K562 (cell line): ENCODE measurements around the gene TOMM22. TPM values are rescaled to one million over a fixed set of nuclear protein-coding genes. Genes with fewer than 3 reads are reported as not detected.

Source experiments
- ATAC-seq: fragments of 200-7000 bp; cut with Tn5 transposase; 3 replicates; pipeline ENCODE4 v1.9.1; 2020; ENCODE audit warnings: moderate library complexity
- BruUV-seq: library from RNA; stranded (reverse); fragments of 400-500 nt; replicated peaks from 2 replicates; lab custom pipeline; 2021; lab: Mats Ljungman, UMichigan
- CTCF ChIA-PET: fragments of 300-600 bp; formaldehyde crosslinking; extraction: SDS; loops from one replicate; lab custom pipeline; 2021; ENCODE audit warnings: low intra/inter-chr PET ratio; lab: Yijun Ruan, JAX
- POLR2A ChIA-PET: fragments of 300-600, 350-650 bp; sonication (Branson Sonifier 250); formaldehyde crosslinking; extraction: SDS; loops from one replicate; lab custom pipeline; 2021; ENCODE audit warnings: antibody characterized with exemption, inconsistent platforms; lab: Yijun Ruan, JAX
- DNase-seq, 4 experiments: peaks; one replicate each; pipeline versions ENCODE4 v3.0.0 to v3.0.0-alpha.2; 2011 to 2018; ENCODE audit warnings: low spot score in 3 of 4, mixed read lengths in 3 of 4; ENCODE audit errors: extremely low read depth in 1 of 4
- FAIRE-seq: peaks from 2 replicates; lab custom pipeline; 2011; peaks lifted over from hg19 to GRCh38; lab: Jason Lieb, UNC
- H2AFZ ChIP-seq: 2 replicates; pipeline ENCODE4 v1.6.0; 2011; ENCODE audit warnings: low read depth, low read length, control low read depth, inconsistent platforms
- H3K27ac ChIP-seq: fragments of 200-600 bp; 3 replicates; pipeline ENCODE4 v1.8.0; 2011; ENCODE audit warnings: low read depth, mild to moderate bottlenecking, control low read depth, inconsistent platforms, low read length, moderate library complexity, mixed read lengths; ENCODE audit errors: extremely low read depth
- H3K27me3 ChIP-seq, 2 experiments: fragments of 300-600 bp in 1 of 2; 2 replicates in 1 of 2; 3 replicates in 1 of 2; pipeline versions ENCODE4 v1.6.0 to v1.8.0; 2011; ENCODE audit warnings: inconsistent platforms in 2 of 2, low read length in 2 of 2, mild to moderate bottlenecking in 1 of 2, mixed read lengths in 1 of 2, moderate library complexity in 1 of 2; ENCODE audit not compliant: control insufficient read depth in 2 of 2, insufficient read depth in 2 of 2
- H3K36me3 ChIP-seq: fragments of 300-600 bp; 3 replicates; pipeline ENCODE4 v1.8.0; 2011; ENCODE audit warnings: mild to moderate bottlenecking, low read length, inconsistent platforms; ENCODE audit not compliant: control insufficient read depth, insufficient read depth
- H3K4me1 ChIP-seq, 2 experiments: fragments of 200-600 bp in 1 of 2; replicated peaks in 1 of 2; 2 replicates in 1 of 2; 3 replicates in 1 of 2; pipeline versions ENCODE4 v1.5.1 to v1.8.0; 2011; ENCODE audit warnings: inconsistent platforms in 2 of 2, low read length in 2 of 2, mild to moderate bottlenecking in 1 of 2, mixed read lengths in 1 of 2, moderate library complexity in 1 of 2; ENCODE audit not compliant: control insufficient read depth in 2 of 2, insufficient read depth in 2 of 2
- H3K4me2 ChIP-seq: 2 replicates; pipeline ENCODE4 v1.6.1; 2011; ENCODE audit warnings: low read length, control low read depth, inconsistent platforms, mixed read lengths; ENCODE audit not compliant: insufficient read depth
- H3K4me3 ChIP-seq: fragments of 200-600 bp; sonication (generic), shearing (Covaris generic); 2 replicates; pipeline ENCODE4 v1.5.1; 2016; ENCODE audit warnings: control low read depth, inconsistent platforms
- H3K79me2 ChIP-seq: fragments of 200-600 bp; 3 replicates; pipeline ENCODE4 v1.8.0; 2011; ENCODE audit warnings: low read length, inconsistent platforms; ENCODE audit not compliant: control insufficient read depth, insufficient read depth
- H3K9ac ChIP-seq, 2 experiments: 2 replicates each; pipeline versions ENCODE4 v1.6.0 to v1.6.1; 2011; ENCODE audit warnings: low read depth in 2 of 2, low read length in 2 of 2, control low read depth in 1 of 2, inconsistent platforms in 1 of 2, mild to moderate bottlenecking in 1 of 2, mixed read lengths in 1 of 2; ENCODE audit not compliant: insufficient read depth in 1 of 2
- H3K9me1 ChIP-seq: one replicate; pipeline ENCODE4 v1.6.0; 2011; ENCODE audit warnings: inconsistent platforms, mild to moderate bottlenecking, low read length, moderate library complexity; ENCODE audit not compliant: control insufficient read depth, insufficient read depth
- H3K9me3 ChIP-seq: replicated peaks from 2 replicates; pipeline ENCODE4 v1.5.1; 2011; ENCODE audit warnings: low read depth, low read length, inconsistent platforms; ENCODE audit not compliant: control insufficient read depth, insufficient read depth
- H4K20me1 ChIP-seq: replicated peaks from 2 replicates; pipeline ENCODE4 v1.6.1; 2011; ENCODE audit warnings: low read length, inconsistent platforms, mixed read lengths; ENCODE audit not compliant: control insufficient read depth, insufficient read depth
- HMG20A ChIP-seq: fragments of 450-650 bp; formaldehyde crosslinking; conservative IDR thresholded peaks from 2 replicates; pipeline ENCODE4 v1.4.0; 2020; ENCODE audit warnings: mild to moderate bottlenecking, mixed read lengths
- HNRNPL ChIP-seq: fragments of 200-400 bp; formaldehyde crosslinking; IDR thresholded peaks from 2 replicates; pipeline ENCODE4 v1.6.1; 2017; ENCODE audit warnings: low read depth, mild to moderate bottlenecking, low read length
- HNRNPUL1 ChIP-seq: fragments of 200-400 bp; formaldehyde crosslinking; IDR thresholded peaks from 2 replicates; pipeline ENCODE4 v1.6.1; 2017; ENCODE audit warnings: low read length
- LEF1 ChIP-seq: fragments of 450-650 bp; IDR thresholded peaks from 2 replicates; pipeline ENCODE4 v1.6.1; 2016; ENCODE audit warnings: mild to moderate bottlenecking
- MAFF ChIP-seq: IDR thresholded peaks from 2 replicates; pipeline ENCODE4 v1.6.1; 2012; ENCODE audit warnings: low read length, improper control_type of control experiment
- OTX1 ChIP-seq: fragments of 450-650 bp; formaldehyde crosslinking; IDR thresholded peaks from 2 replicates; pipeline ENCODE4 v1.4.0; 2022; ENCODE audit warnings: mild to moderate bottlenecking
- USF1 ChIP-seq: sonication (generic); formaldehyde crosslinking; IDR thresholded peaks from 2 replicates; pipeline ENCODE4 v1.9.0; 2022; ENCODE audit warnings: mild to moderate bottlenecking, missing genetic modification reagents
- ZBTB17 ChIP-seq: fragments of 450-650 bp; formaldehyde crosslinking; IDR thresholded peaks from 2 replicates; pipeline ENCODE4 v1.4.0; 2020; ENCODE audit warnings: mild to moderate bottlenecking
- ZNF184 ChIP-seq: sonication (generic); formaldehyde crosslinking; IDR thresholded peaks from 2 replicates; pipeline ENCODE4 v1.5.0; 2020; ENCODE audit warnings: missing genetic modification reagents
- ZNF224 ChIP-seq: sonication (generic); formaldehyde crosslinking; IDR thresholded peaks from 2 replicates; pipeline ENCODE4 v1.8.0; 2022; ENCODE audit warnings: mild to moderate bottlenecking, missing genetic modification reagents
- ZNF436 ChIP-seq: fragments of 250-450, 450-650 bp; sonication (Bioruptor Pico); formaldehyde crosslinking; IDR thresholded peaks from 2 replicates; pipeline ENCODE4 v1.7.0; 2020; ENCODE audit warnings: mild to moderate bottlenecking
- ZNF740 ChIP-seq, 3 experiments: fragments of 200-800 bp in 1 of 3; sonication (Bioruptor generic) in 1 of 3; sonication (generic) in 1 of 3; formaldehyde crosslinking in 1 of 3; IDR thresholded peaks; 2 replicates each; pipeline versions ENCODE4 v1.6.1 to v1.8.0; 2016 to 2022; ENCODE audit warnings: mild to moderate bottlenecking in 2 of 3, missing compliant biosample characterization in 2 of 3, missing genetic modification characterization in 2 of 3, missing genetic modification reagents in 1 of 3
- ZSCAN32 ChIP-seq: fragments of 450-650 bp; formaldehyde crosslinking; IDR thresholded peaks from 2 replicates; pipeline ENCODE4 v1.4.0; 2020; ENCODE audit warnings: mild to moderate bottlenecking, moderate library complexity
- WGBS: fragments of 100-300 bp; shearing (Covaris generic); methylation state at CpG from one replicate; pipeline ENCODE4 v1.1.6; 2016; ENCODE audit warnings: low coverage, mixed read lengths; ENCODE audit not compliant: insufficient coverage; ENCODE audit errors: missing lambda C conversion rate; 5-methylcytosine and 5-hydroxymethylcytosine counted together
- in situ Hi-C: fragments of 300-500 bp; cut with MboI; formaldehyde crosslinking; loops from 4 replicates; pipeline ENCODE4 v1.15.0; 2018; ENCODE audit warnings: inconsistent platforms, mixed read lengths
- intact Hi-C: fragments of 100-400 bp; cut with micrococcal nuclease; formaldehyde crosslinking; loops from 2 replicates; pipeline ENCODE4 v1.14.2; 2022
- polyA plus RNA-seq, 8 experiments: library from polyadenylated mRNA; depleted of rRNA in 4 of 8; stranded (reverse) in 5 of 8; unstranded in 3 of 8; fragments of >200 nt; fragmentation: Nextera tagmentation in 2 of 8; fragmentation: Illumina TruSeq in 1 of 8; extraction: Ambion mirVana in 2 of 8; extraction: Trizol in 1 of 8; gene quantifications; 2 replicates each; pipeline versions ENCODE4 v1.2.1 to v1.2.3, GENCODE V29; 2011 to 2014; ENCODE audit warnings: inconsistent platforms in 1 of 8, missing spikeins in 1 of 8
- total RNA-seq, 7 experiments: library from RNA; depleted of rRNA in 6 of 7; stranded (reverse); fragments of >200 nt in 6 of 7; fragmentation: Illumina TruSeq in 2 of 7; extraction: Trizol in 2 of 7; gene quantifications; 2 replicates each; pipeline versions ENCODE4 v1.2.1 to v1.2.3, GENCODE V29; 2011 to 2021; ENCODE audit warnings: low replicate concordance in 1 of 7
- TF ChIP-seq, protein P1 (sequence below): sonication (generic); formaldehyde crosslinking; IDR thresholded peaks from 2 replicates; pipeline ENCODE4 v1.8.0; 2023; ENCODE audit warnings: mild to moderate bottlenecking, missing genetic modification reagents

Gene TOMM22
- total and polyA plus RNA-seq, 9 of the 15 experiments (the other 6 are each of a cell fraction or from before 2014, with no cell fraction given), result 25.8 to 108 (median 73.8) TPM

- H4K20me1 ChIP-seq, result peaks cover 18% of the 10 kb centered on the region; the same call in 1 of the 2 replicates
- no peaks in the 10 kb centered on the region for H3K9me3 ChIP-seq
- in situ Hi-C loops, result no loop called here
- H2AFZ ChIP-seq, result no peak overlapping the region
- peaks cover 5 to 15% of the 10 kb centered on the region in 2 experiments; a peak in 4 of 5 replicates for H3K4me1 ChIP-seq
- POLR2A ChIA-PET, result interaction anchor here (1.7 kb wide), 1 partner anchor 11 kb away, joined by 5 read pairs; no protein-coding TSS in a partner anchor
- ATAC-seq (no peak), FAIRE-seq (no peak), DNase-seq (no peak)
- no TSS peak for BruUV-seq
- intact Hi-C loops, result no loop called here
- H3K27me3 ChIP-seq, result no peaks in the 10 kb centered on the region
- peaks cover 13% of the 10 kb centered on the region for H3K79me2 ChIP-seq
- CTCF ChIA-PET, result no interaction called here
- H3K4me2 ChIP-seq, result no peak overlapping the region
- no peak overlapping the region for H3K4me3 ChIP-seq
- 87% methylated on average over 3 of the region's 3 CpGs for WGBS
- no peak overlapping the region for H3K27ac ChIP-seq
- H3K36me3 ChIP-seq, result peaks cover 83% of the 10 kb centered on the region; the same call in 2 of the 3 replicates
- no peak for TF ChIP-seq HNRNPUL1
- TF ChIP-seq LEF1, result no peak
- H3K9ac ChIP-seq, result no peak overlapping the region
- peaks cover 3% of the 10 kb centered on the region for H3K9me1 ChIP-seq
These were observed 38.6 kb downstream of the TOMM22 start for GRCh38 chr22:38720350-38720749.

GRCh38 chr22:38721551-38721950, 39.8 kb downstream of the TOMM22 start:
- no peak for FAIRE-seq
- Histone ChIP-seq H4K20me1 (peaks cover 6% of the 10 kb centered on the region; the same call in 1 of the 2 replicates), H3K4me3 (no peak overlapping the region), H3K4me1 (peaks cover 2 to 3% of the 10 kb centered on the region in 2 experiments; a peak in 3 of 5 replicates), H3K9me3 (no peaks in the 10 kb centered on the region), H3K9ac (no peak overlapping the region), H3K4me2 (no peak overlapping the region), H3K36me3 (peaks cover 83% of the 10 kb centered on the region; the same call in 2 of the 3 replicates), H3K9me1 (no peaks in the 10 kb centered on the region), H2AFZ (no peak overlapping the region), H3K79me2 (peaks cover 4% of the 10 kb centered on the region; the same call in 2 of the 3 replicates), H3K27me3 (no peaks in the 10 kb centered on the region), H3K27ac (no peak overlapping the region)
- no TSS peak for BruUV-seq
- in situ Hi-C loops (no loop called here), intact Hi-C loops (no loop called here)
- WGBS, result 85% methylated on average over 7 of the region's 7 CpGs
- CTCF ChIA-PET, result no interaction called here
- no peak for DNase-seq
- POLR2A ChIA-PET, result interaction anchor here (0.9 to 3.3 kb wide), 3 partner anchors 10 to 28 kb away, joined by 3 to 9 read pairs (median 5); partner anchors contain the start of gene GTPBP1
- ATAC-seq, result no peak
- TF ChIP-seq ZNF224 (CRISPR knock-in tag) (no peak), ZNF436 (CRISPR knock-in tag) (no peak), ZNF184 (CRISPR knock-in tag) (no peak), ZSCAN32 (CRISPR knock-in tag) (no peak), USF1 (CRISPR knock-in tag) (no peak), MAFF (no peak), ZNF740 (CRISPR knock-in tag; IDR thresholded peaks at IDR 0.05) (no peak), ZNF740 (tag; IDR thresholded peaks at IDR 0.05) (no peak), HMG20A (no peak), ZBTB17 (CRISPR knock-in tag) (no peak), HNRNPL (no peak), OTX1 (CRISPR knock-in tag) (no peak)
- TF ChIP-seq, protein P1, sequence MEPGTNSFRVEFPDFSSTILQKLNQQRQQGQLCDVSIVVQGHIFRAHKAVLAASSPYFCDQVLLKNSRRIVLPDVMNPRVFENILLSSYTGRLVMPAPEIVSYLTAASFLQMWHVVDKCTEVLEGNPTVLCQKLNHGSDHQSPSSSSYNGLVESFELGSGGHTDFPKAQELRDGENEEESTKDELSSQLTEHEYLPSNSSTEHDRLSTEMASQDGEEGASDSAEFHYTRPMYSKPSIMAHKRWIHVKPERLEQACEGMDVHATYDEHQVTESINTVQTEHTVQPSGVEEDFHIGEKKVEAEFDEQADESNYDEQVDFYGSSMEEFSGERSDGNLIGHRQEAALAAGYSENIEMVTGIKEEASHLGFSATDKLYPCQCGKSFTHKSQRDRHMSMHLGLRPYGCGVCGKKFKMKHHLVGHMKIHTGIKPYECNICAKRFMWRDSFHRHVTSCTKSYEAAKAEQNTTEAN (CRISPR knock-in tag), result no peak
